Astrocyte (in vitro differentiated cells and primary cell): ENCODE measurements around the gene FANCE. TPM values are rescaled to one million over a fixed set of nuclear protein-coding genes. Genes with fewer than 3 reads are reported as not detected.

Source experiments
- DNase-seq: peaks from one replicate; pipeline ENCODE4 v3.0.0-alpha.2; 2010; ENCODE audit warnings: low read depth
- FAIRE-seq: peaks from 2 replicates; lab custom pipeline; 2011; peaks lifted over from hg19 to GRCh38; lab: Jason Lieb, UNC
- H2AFZ ChIP-seq: 2 replicates; pipeline ENCODE4 v1.6.0; 2012; ENCODE audit warnings: low read depth, low read length, inconsistent platforms
- H3K27ac ChIP-seq: 2 replicates; pipeline ENCODE4 v1.5.1; 2011; ENCODE audit warnings: low read depth, low read length, inconsistent platforms
- H3K27me3 ChIP-seq: 2 replicates; pipeline ENCODE4 v1.6.0; 2011; ENCODE audit warnings: low read length, inconsistent platforms; ENCODE audit not compliant: insufficient read depth
- H3K36me3 ChIP-seq: 2 replicates; pipeline ENCODE4 v1.5.1; 2011; ENCODE audit warnings: low read length, inconsistent platforms; ENCODE audit not compliant: insufficient read depth
- H3K4me1 ChIP-seq: 2 replicates; pipeline ENCODE4 v1.5.1; 2011; ENCODE audit warnings: low read length, inconsistent platforms; ENCODE audit not compliant: insufficient read depth
- H3K4me2 ChIP-seq: 2 replicates; pipeline ENCODE4 v1.6.0; 2012; ENCODE audit warnings: low read length, inconsistent platforms
- H3K4me3 ChIP-seq: 2 replicates; pipeline ENCODE4 v1.5.1; 2011; ENCODE audit warnings: low read depth, mild to moderate bottlenecking, low read length, inconsistent platforms; ENCODE audit not compliant: insufficient read depth
- H3K79me2 ChIP-seq: 2 replicates; pipeline ENCODE4 v1.6.0; 2012; ENCODE audit warnings: mild to moderate bottlenecking, low read length, inconsistent platforms; ENCODE audit not compliant: insufficient read depth
- H3K9ac ChIP-seq: 2 replicates; pipeline ENCODE4 v1.6.0; 2012; ENCODE audit warnings: mild to moderate bottlenecking, low read length, inconsistent platforms
- H3K9me3 ChIP-seq: 2 replicates; pipeline ENCODE4 v1.5.1; 2012; ENCODE audit warnings: low read depth, mild to moderate bottlenecking, low read length, inconsistent platforms; ENCODE audit not compliant: insufficient read depth
- H4K20me1 ChIP-seq: 2 replicates; pipeline ENCODE4 v1.6.0; 2012; ENCODE audit warnings: low read length, inconsistent platforms; ENCODE audit not compliant: insufficient read depth
- H3K27ac Mint-ChIP-seq: one replicate; pipeline ENCODE4 v1.8.0; 2021; ENCODE audit warnings: mild to moderate bottlenecking, mixed read lengths; ENCODE audit not compliant: unreplicated experiment
- H3K27me3 Mint-ChIP-seq: one replicate; pipeline ENCODE4 v1.8.0; 2021; ENCODE audit warnings: low read depth, mixed read lengths; ENCODE audit not compliant: unreplicated experiment
- H3K36me3 Mint-ChIP-seq: one replicate; pipeline ENCODE4 v1.8.0; 2021; ENCODE audit warnings: low read depth, mixed read lengths; ENCODE audit not compliant: unreplicated experiment
- H3K4me1 Mint-ChIP-seq: one replicate; pipeline ENCODE4 v1.8.0; 2021; ENCODE audit warnings: low read depth, mixed read lengths; ENCODE audit not compliant: unreplicated experiment
- H3K4me3 Mint-ChIP-seq: one replicate; pipeline ENCODE4 v1.8.0; 2021; ENCODE audit warnings: mild to moderate bottlenecking, moderate library complexity, mixed read lengths; ENCODE audit not compliant: unreplicated experiment
- H3K9me3 Mint-ChIP-seq: one replicate; pipeline ENCODE4 v1.8.0; 2021; ENCODE audit warnings: mild to moderate bottlenecking, mixed read lengths; ENCODE audit not compliant: unreplicated experiment
- EZH2 ChIP-seq: IDR thresholded peaks from 2 replicates; pipeline ENCODE4 v1.6.1; 2012; ENCODE audit warnings: mild to moderate bottlenecking, low read length, inconsistent platforms; ENCODE audit not compliant: insufficient read depth
- total RNA-seq: library from RNA; stranded (reverse); gene quantifications from 2 replicates; pipeline ENCODE4 v1.2.1, GENCODE V29; 2021
- TF ChIP-seq, protein P1 (sequence below): IDR thresholded peaks from 2 replicates; pipeline ENCODE4 v1.5.1; 2011; ENCODE audit warnings: low read depth, mild to moderate bottlenecking, inconsistent platforms, low read length, moderate library complexity; ENCODE audit not compliant: insufficient read depth

Gene FANCE
- total RNA-seq, 1 donor from 2014 or later, result 2.9 TPM

GRCh38 chr6:35492258-35492973 lies 40.3 kb downstream of the FANCE start:
- H2AFZ ChIP-seq, result no peak overlapping the region
- no peaks in the 10 kb centered on the region for H3K27me3 ChIP-seq
- H3K79me2 ChIP-seq, result peaks cover 88% of the 10 kb centered on the region
- peak overlapping the region; percentile 69 for H3K4me3 Mint-ChIP-seq
- no peak overlapping the region for H3K4me3 ChIP-seq
- no peak overlapping the region for H3K27ac ChIP-seq
- FAIRE-seq (no peak), DNase-seq (no peak)
- no peak for TF ChIP-seq EZH2
- TF ChIP-seq, protein P1, sequence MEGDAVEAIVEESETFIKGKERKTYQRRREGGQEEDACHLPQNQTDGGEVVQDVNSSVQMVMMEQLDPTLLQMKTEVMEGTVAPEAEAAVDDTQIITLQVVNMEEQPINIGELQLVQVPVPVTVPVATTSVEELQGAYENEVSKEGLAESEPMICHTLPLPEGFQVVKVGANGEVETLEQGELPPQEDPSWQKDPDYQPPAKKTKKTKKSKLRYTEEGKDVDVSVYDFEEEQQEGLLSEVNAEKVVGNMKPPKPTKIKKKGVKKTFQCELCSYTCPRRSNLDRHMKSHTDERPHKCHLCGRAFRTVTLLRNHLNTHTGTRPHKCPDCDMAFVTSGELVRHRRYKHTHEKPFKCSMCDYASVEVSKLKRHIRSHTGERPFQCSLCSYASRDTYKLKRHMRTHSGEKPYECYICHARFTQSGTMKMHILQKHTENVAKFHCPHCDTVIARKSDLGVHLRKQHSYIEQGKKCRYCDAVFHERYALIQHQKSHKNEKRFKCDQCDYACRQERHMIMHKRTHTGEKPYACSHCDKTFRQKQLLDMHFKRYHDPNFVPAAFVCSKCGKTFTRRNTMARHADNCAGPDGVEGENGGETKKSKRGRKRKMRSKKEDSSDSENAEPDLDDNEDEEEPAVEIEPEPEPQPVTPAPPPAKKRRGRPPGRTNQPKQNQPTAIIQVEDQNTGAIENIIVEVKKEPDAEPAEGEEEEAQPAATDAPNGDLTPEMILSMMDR, result no peak
- peaks cover 74% of the 10 kb centered on the region for H3K4me1 ChIP-seq
- H4K20me1 ChIP-seq, result peaks cover 60% of the 10 kb centered on the region
- H3K9me3 ChIP-seq, result no peaks in the 10 kb centered on the region
- H3K36me3 Mint-ChIP-seq, result peaks cover 3% of the 10 kb centered on the region
- H3K9me3 Mint-ChIP-seq, result peaks cover 1% of the 10 kb centered on the region
- peak overlapping the region; percentile 18 for H3K9ac ChIP-seq
- H3K4me2 ChIP-seq, result peak overlapping the region; percentile 88
- peaks cover 56% of the 10 kb centered on the region for H3K4me1 Mint-ChIP-seq
- no peaks in the 10 kb centered on the region for H3K27me3 Mint-ChIP-seq
- no peaks in the 10 kb centered on the region for H3K36me3 ChIP-seq
- peak overlapping the region; percentile 86 for H3K27ac Mint-ChIP-seq

- TF ChIP-seq, protein P1, result no peak
- no peak for TF ChIP-seq EZH2
- Mint-ChIP-seq H3K9me3 (peaks cover 1% of the 10 kb centered on the region), H3K4me3 (peak overlapping the region; percentile 69), H3K27me3 (no peaks in the 10 kb centered on the region), H3K36me3 (peaks cover 3% of the 10 kb centered on the region), H3K4me1 (peaks cover 50% of the 10 kb centered on the region), H3K27ac (peak overlapping the region; percentile 86)
- H3K9me3 ChIP-seq, result no peaks in the 10 kb centered on the region
- no peak overlapping the region for H3K4me3 ChIP-seq
- DNase-seq, result no peak
- peaks cover 55% of the 10 kb centered on the region for H4K20me1 ChIP-seq
- no peak overlapping the region for H2AFZ ChIP-seq
- FAIRE-seq, result no peak
- H3K4me1 ChIP-seq, result peaks cover 70% of the 10 kb centered on the region
- H3K79me2 ChIP-seq, result peaks cover 83% of the 10 kb centered on the region
- no peaks in the 10 kb centered on the region for H3K27me3 ChIP-seq
- no peak overlapping the region for H3K9ac ChIP-seq
- H3K27ac ChIP-seq, result no peak overlapping the region
- H3K4me2 ChIP-seq, result peak overlapping the region; percentile 88
- H3K36me3 ChIP-seq, result no peaks in the 10 kb centered on the region
Measured at GRCh38 chr6:35492974-35493284, 40.8 kb downstream of the FANCE start.
